Right forelimb (tissue), 1 donor: ENCODE data around the gene PLEKHM3.
"Not testable (repeated sequence)": the region's sequence is repeated elsewhere in the genome, so short reads cannot be mapped to it uniquely, and the experiment has no call there.

ENCODE experiments used
- DNase-seq: peaks from one replicate; pipeline ENCODE4 v3.0.0-alpha.2; 2018

The PLEKHM3 gene

GRCh38 chr2:207914716-207915115, 110.6 kb downstream of the PLEKHM3 start:
- no peak for DNase-seq

- no peak for DNase-seq
Measured at GRCh38 chr2:207913772-207914358, 111.5 kb downstream of the PLEKHM3 start.

GRCh38 chr2:207911856-207912255, 113.5 kb downstream of the PLEKHM3 start:
- DNase-seq, result no peak

- DNase-seq, result no peak
Measured at GRCh38 chr2:207911215-207911614, 114.1 kb downstream of the PLEKHM3 start.

- not testable (repeated sequence) for DNase-seq
Measured at GRCh38 chr2:207906495-207906894, 118.8 kb downstream of the PLEKHM3 start.

- DNase-seq, result no peak
Measured at GRCh38 chr2:207905546-207905945, 119.8 kb downstream of the PLEKHM3 start.

- DNase-seq, result no peak
Measured at GRCh38 chr2:207903236-207903635, 122.1 kb downstream of the PLEKHM3 start.

GRCh38 chr2:207902821-207903220, 122.5 kb downstream of the PLEKHM3 start:
- DNase-seq, result no peak

- no peak for DNase-seq
Measured at GRCh38 chr2:207901829-207902228, 123.5 kb downstream of the PLEKHM3 start.

- no peak for DNase-seq
Measured at GRCh38 chr2:207901401-207901800, 123.9 kb downstream of the PLEKHM3 start.

GRCh38 chr2:207898354-207898695, 127.0 kb downstream of the PLEKHM3 start:
- DNase-seq, result no peak

GRCh38 chr2:207897541-207898353, 127.6 kb downstream of the PLEKHM3 start:
- no peak for DNase-seq

- no peak for DNase-seq
Measured at GRCh38 chr2:207896525-207897285, 128.6 kb downstream of the PLEKHM3 start.

GRCh38 chr2:207895274-207895860, 130.0 kb downstream of the PLEKHM3 start:
- no peak for DNase-seq

GRCh38 chr2:207892716-207893402, 132.5 kb downstream of the PLEKHM3 start:
- no peak for DNase-seq

GRCh38 chr2:207891086-207891844, 134.1 kb downstream of the PLEKHM3 start:
- no peak for DNase-seq

GRCh38 chr2:207887500-207887899, 137.8 kb downstream of the PLEKHM3 start:
- no peak for DNase-seq

GRCh38 chr2:207885010-207885409, 140.3 kb downstream of the PLEKHM3 start:
- DNase-seq, result no peak

GRCh38 chr2:207884127-207884526, 141.2 kb downstream of the PLEKHM3 start:
- no peak for DNase-seq

GRCh38 chr2:207883002-207883780, 142.1 kb downstream of the PLEKHM3 start:
- no peak for DNase-seq

- no peak for DNase-seq
Measured at GRCh38 chr2:207881902-207882301, 143.4 kb downstream of the PLEKHM3 start.
